ENCODE data around the gene HHAT.

The HHAT gene

DNA sequence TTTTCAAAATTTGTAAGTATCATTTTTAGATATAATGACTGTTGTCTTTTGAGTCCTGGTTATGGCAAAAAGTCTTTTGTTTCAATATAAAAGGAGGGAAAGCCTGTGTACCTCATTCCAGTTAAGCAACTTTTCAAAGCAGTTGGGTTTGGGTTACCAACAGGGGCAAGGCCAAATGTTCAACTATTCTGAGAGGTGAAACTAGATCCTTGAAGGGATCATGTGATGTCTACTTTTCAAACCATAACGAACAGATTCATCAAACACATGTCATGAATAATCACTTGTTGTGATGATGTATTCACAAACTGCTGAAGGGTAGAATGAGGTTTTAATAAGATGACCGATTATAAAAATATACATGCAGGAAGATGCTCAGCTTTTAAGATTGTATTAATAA is 171.3 kb downstream of the HHAT start:
- DNase-seq, result no peak

DNA sequence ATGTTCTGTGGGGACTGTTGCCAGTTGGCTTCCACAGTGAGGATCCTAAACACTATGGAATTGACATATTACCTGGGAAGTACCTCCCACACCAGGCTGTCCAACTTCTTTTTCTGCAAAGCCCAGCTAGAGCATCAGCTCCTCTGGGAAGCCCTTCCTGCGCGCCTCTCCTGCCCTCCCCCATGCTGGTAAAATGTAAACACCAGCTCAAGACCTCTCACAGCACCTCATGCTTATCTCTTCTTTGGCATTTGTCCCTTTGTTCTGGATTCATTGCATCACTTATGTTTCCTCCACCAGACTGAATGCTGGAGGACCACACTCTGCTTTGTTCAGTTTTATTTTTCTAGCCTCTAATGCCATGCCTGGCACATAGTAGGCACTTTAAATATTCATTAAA is 172.1 kb downstream of the HHAT start:
- no peak for DNase-seq

DNA sequence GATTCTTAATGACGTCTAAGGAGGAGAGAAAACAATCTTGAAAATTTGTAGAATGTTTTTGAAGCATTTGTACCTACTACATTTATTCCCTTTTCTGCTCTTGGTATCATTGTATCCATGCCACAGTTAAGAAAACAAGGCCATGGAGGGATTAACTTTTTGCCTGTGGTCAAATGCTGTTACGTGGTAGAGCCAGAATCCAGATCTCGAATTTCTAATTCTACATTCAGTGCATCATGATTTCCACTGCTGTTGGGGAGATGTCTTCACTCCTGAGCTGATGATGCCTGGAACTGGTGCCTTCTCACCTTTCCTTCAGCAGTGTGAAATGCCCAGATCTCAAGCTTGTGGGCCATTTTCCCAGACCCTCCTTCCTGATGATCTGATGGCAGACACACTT is 175.6 kb downstream of the HHAT start:
- DNase-seq, result no peak

GRCh38 chr1:210505601-210506496 is 177.1 kb downstream of the HHAT start:
- DNase-seq, result no peak

DNA sequence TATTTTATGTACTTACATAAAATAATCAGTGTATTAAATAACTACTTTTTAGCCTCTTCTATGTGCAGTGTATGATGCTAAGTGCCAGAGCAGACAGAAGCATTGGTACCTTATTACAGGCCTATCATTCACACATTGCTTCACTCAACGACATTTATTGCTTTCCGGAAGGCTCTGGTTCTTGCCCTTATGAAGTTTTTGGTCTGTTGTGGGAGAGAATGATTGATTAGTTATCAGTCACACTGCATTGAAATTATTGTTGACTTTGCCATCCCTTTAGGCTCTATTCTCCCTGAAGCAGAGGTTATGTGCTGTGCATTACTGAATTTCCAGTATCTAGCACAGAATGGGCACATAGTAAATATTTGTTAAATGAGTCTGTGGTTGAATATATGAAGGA is 178.0 kb downstream of the HHAT start:
- no peak for DNase-seq

DNA sequence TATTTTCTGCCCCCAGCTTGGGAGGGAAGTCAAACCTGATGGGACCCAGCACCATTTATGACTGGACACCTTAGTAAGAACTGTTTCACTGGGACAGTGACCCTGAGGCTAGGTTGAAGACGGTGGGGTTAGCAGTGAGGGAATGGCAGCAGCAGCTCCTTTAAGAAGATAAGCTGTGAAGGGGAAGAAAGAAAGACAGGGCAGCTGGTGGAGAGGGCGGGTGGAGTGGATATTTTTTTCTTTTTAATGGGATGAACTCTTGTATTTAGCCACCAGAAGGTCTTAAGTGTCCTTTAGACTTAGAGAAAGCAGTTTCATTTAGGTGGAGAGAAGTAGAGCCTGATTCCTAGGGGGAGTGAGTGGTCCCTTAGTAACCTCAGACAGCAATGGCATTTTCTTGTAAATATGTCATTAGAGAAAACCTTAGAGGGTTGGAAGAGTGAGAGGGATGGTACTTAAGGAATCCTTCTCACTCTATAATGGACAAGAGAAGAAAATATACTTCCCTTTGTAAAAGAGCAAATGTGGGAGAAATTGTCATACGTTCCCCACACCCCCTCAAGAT is 187.5 kb downstream of the HHAT start:
- DNase-seq, result no peak

GRCh38 chr1:210516697-210517459 is 188.2 kb downstream of the HHAT start:
- no peak for DNase-seq

- DNase-seq, result no peak
Observed at GRCh38 chr1:210523830-210524229, 195.1 kb downstream of the HHAT start.

- DNase-seq, result no peak
Observed at GRCh38 chr1:210525716-210526454, 197.2 kb downstream of the HHAT start.

DNA sequence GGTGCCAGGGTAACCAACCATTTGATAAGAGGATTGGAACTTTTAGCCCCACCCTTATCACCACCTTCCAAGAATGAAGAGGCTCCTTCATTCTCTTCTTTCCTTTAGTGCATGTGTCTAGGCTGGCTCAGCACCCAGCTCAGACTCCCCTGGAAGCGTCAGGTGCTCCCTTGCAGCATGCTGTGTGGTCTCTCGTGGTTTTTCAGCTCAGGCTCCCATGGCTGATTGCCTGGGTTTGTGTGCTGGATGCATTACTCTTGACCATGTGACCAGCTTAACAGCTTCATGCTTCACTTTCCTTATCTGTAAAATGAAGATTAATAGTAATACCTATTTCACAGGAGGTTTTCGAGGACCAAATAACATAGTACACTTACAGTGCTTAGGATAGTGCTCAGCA is 198.4 kb downstream of the HHAT start:
- no peak for DNase-seq

DNA sequence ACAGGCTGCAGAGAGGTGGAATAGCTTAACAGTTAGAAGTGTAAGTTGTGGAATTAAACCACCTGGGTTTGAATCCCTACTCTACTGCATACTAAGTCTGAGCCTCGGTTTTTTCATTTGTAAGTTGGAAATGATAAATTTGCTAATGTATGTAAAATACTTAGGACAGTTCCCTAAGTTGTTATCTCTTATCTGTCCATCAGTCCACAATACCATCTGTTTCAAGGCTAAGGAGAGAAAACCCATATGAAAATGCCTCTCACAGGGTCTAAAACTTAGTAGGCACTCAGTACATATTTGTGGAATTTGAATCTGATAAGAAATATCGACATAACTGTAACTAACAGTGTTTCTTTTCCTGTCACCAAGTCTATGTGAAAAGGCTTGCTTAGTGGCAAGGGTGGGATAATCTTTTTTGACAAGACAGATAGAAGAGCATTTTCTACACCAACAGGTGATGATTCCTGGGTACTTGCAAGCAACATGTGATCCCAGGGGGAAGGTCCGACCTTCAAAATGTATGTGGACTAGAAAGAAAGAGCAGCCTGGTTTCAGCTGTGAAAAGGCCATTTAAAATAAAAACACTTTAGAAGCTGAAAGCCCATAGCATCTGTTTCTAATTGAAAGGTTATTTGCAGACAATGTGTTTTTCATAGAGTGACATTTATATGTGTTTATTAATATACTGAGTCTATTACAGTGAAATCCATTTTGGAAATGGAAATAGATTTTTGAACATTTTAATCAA is 202.9 kb downstream of the HHAT start:
- no peak for DNase-seq

DNA sequence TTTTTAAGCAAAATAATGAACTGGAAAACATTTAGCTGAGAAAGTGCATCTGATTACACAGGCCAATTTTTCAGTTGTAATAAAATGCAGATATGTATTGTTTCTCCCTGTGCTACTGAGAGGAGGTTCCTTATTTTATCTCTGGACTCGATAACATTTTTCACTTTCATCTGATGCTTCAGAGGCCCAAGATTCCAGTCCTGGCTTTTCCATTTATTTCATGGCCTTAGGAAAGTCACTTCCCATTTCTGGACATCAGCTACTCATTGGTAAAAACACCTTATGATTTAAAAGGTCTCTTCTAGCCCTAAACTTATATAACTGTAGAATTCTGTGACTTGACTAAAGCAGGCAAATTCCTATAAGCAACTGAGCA is 203.5 kb downstream of the HHAT start:
- no peak for DNase-seq

DNA sequence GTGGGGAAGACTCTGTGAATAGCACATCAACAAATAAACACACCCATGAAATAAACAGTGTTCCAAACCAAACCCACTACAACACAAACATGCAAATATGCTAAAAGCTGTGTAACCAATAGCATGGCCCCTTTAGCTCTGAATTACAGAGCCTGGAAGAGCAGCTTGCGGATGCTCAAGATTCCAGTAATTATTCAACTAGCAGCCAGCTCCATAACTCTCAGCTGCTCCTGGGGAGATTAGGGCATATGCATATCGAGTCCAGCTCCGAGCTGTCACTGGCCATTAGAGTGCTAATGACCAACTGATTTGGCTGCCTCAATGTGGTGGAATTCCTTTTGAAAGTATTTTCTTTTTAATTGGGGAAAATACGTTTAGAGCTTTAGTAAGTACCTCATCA is 207.1 kb downstream of the HHAT start:
- no peak for DNase-seq

DNA sequence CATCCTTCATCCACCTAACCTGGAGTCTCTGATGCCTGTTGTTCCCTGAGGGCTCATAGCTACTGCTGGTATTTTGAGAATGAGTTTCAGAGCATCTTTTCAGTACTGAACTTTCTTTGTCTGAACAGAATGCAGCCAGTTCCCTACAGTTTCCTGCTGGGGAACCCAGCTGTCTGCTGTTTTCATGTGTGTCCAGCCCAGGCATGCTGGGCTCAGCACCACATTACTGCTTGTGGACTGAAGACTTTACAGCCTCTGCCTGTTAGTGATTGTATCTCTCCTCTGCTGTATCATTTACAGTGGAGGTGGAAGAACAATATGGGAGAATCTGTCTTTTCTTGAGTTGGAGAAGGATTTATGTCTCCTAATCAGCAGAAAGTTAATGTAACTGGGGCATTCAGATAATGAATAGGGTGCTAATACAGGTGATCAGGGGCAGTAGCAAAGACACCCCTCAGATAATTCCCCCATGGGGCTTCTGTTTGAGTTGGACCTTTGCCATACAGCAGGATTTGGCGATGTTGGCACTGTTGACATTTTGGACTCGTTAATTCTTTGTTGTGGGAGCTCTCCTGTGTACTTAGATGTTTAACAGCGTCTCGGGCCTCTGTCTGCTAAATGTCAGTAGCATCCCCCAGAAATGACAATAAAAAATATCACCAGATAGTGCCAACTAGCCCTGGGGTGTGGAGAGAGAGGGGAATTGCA is 207.7 kb downstream of the HHAT start:
- DNase-seq, result no peak

GRCh38 chr1:210540288-210540687 is 211.6 kb downstream of the HHAT start:
- no peak for DNase-seq

- DNase-seq, result no peak
Observed at GRCh38 chr1:210541680-210542358, 213.1 kb downstream of the HHAT start.

GRCh38 chr1:210551899-210552298 is 223.2 kb downstream of the HHAT start:
- no peak for DNase-seq

DNA sequence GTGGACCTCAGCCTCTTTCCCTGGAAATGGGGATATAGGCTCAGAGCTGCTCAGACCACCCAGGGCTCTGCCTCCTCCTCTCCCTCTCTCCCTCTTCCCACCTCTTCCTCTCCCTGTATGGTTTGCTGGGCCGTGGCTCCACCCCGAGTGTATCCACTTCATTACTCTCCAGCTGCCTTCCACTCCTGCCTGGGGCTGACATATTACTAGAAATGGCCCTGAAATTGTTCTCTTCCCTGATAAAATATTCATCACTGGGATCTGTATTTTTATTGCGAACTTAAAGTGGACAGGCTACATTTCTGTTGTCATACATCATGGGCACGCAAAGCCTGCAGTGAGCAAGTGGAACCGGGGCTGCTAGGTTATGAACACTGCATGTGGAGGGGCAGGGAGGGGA is 225.0 kb downstream of the HHAT start:
- DNase-seq, result no peak

DNA sequence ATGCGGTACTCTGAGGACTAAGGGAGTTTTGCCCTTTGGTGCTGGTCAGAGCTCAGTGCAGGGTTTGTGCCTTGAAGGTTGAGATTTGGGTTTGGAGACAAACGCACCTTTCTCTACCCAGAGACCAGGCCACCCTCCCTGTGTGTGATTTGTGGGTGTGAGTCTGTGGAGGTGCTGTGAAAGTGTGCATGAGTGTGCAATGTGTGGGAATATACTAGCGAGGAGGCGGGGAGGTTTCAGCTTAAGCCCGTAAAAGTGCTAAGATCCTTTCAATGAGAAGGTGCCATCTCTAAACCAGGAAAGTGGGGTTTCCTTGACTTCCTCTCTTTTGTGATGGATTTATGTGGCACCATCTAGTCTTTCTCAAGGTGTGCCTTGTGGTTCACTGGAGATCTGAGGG is 225.7 kb downstream of the HHAT start:
- DNase-seq, result no peak

DNA sequence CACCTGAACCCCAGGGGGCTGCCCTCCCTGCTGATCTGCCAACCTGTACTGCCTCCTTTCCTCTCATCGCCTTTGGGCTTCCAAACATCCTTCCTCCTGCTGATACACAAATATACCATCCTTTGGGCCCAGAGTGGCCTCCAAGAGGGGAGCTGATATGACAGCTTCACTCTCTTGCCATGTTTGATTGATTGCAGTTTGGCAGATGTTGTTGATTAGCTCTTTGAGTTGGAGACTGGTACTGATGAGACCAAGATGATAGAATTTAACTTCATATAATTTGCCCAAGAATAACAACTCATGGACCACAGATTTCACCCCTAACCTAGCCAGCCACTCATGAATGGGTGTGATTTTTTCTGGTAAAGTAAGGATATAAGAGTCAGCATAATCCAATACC is 227.8 kb downstream of the HHAT start:
- DNase-seq, result no peak

DNA sequence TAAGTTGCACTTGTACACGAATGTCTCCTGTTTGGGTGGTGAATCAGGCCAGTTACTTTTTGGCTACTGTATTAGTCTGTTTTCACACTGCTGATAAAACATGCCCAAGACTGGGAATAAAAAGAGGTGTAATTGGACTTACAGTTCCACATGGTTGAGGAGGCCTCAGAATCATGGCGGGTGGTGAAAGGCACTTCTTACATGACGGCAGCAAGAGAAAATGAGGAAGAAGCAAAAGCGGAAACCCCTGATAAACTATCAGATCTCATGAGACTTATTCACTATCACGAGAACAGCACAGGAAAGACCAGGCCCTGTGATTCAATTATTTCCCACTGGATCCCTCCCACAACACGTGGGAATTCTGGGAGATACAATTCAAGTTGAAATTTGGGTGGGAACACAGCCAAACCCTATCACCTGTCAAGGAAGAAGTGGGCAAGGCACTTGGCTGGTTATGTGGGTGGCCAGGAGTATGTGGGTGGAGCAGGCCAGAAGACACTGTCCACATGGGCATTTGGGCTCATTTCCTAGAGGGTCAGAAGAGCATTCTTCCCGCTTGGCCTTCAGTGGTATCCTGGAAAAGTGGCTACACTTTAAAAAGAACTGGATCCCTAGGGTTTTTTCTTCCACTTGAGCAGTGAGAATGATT is 228.8 kb downstream of the HHAT start:
- no peak for DNase-seq

Data from NK-92 treated with Interleukin-12 subunit alpha and Interleukin-12 subunit beta, amount 100 ng/mL, for 24 hours (cell line).